Body of pancreas (tissue), 4 donors: ENCODE results near the gene ARHGAP24. TPM values are rescaled to one million over a fixed set of nuclear protein-coding genes. Genes with fewer than 3 reads are reported as not detected.

Experiments
- ATAC-seq: fragments of 150-250 bp; one replicate; pipeline ENCODE4 v1.9.1; 2016
- DNase-seq, 4 donors: peaks; one replicate each; pipeline ENCODE4 v3.0.0-alpha.2; 2019
- H3K27ac ChIP-seq, 4 donors: fragments of 200-600 bp; sonication (generic); 1 replicate in 3 of 4; 2 replicates in 1 of 4; pipeline versions ENCODE4 v1.5.1 to v1.6.1; 2016 to 2019; ENCODE audit warnings: mild to moderate bottlenecking in 1 of 4, mixed read lengths in 1 of 4, moderate library complexity in 1 of 4
- H3K27me3 ChIP-seq, 2 donors: fragments of 200-600 bp; sonication (generic); one replicate each; pipeline ENCODE4 v1.6.0; 2016; ENCODE audit warnings: mild to moderate bottlenecking in 1 of 2
- H3K36me3 ChIP-seq, 2 donors: fragments of 200-600 bp; sonication (generic); replicated peaks in 1 of 2; 2 replicates each; pipeline ENCODE4 v1.5.1; 2016; ENCODE audit warnings: low read depth in 2 of 2; ENCODE audit not compliant: insufficient read depth in 1 of 2
- H3K4me1 ChIP-seq: fragments of 200-600 bp; sonication (generic); one replicate; pipeline ENCODE4 v1.6.0; 2016
- H3K4me3 ChIP-seq, 2 donors: fragments of 200-600 bp; sonication (generic); 1 replicate in 1 of 2; 2 replicates in 1 of 2; pipeline ENCODE4 v1.5.1; 2016 to 2019
- H3K9me3 ChIP-seq, 3 donors: fragments of 200-600 bp; sonication (generic); 1 replicate in 2 of 3; 2 replicates in 1 of 3; pipeline ENCODE4 v1.5.1; 2016
- POLR2A ChIP-seq, 3 donors: fragments of 450-650 bp; IDR thresholded peaks; one replicate each; pipeline ENCODE4 v1.6.1; 2016; ENCODE audit warnings: antibody characterized with exemption in 3 of 3, mild to moderate bottlenecking in 2 of 3
- WGBS, 2 donors: methylation state at CpG; one replicate each; pipeline ENCODE4 v1.1.5; 2017; 5-methylcytosine and 5-hydroxymethylcytosine counted together
- intact Hi-C: fragments of 100-400 bp; cut with DNase I; formaldehyde crosslinking; loops from one replicate; pipeline ENCODE4 v1.15.1; 2023
- total RNA-seq, 2 donors: library from RNA; depleted of rRNA; stranded (reverse); fragments of >200 nt; gene quantifications; one replicate each; pipeline ENCODE4 v1.1.0, GENCODE V29; 2016
- TF ChIP-seq, protein P1 (sequence below), 7 experiments: fragments of 450-650 bp in 4 of 7; fragments of 200-600 bp in 3 of 7; sonication (generic) in 3 of 7; IDR thresholded peaks; one replicate each; pipeline ENCODE4 v1.5.1; 2016 to 2019; ENCODE audit warnings: antibody characterized with exemption in 7 of 7

The ARHGAP24 gene
- total RNA-seq, 2 donors from 2014 or later = 43.3 to 113 TPM

DNA sequence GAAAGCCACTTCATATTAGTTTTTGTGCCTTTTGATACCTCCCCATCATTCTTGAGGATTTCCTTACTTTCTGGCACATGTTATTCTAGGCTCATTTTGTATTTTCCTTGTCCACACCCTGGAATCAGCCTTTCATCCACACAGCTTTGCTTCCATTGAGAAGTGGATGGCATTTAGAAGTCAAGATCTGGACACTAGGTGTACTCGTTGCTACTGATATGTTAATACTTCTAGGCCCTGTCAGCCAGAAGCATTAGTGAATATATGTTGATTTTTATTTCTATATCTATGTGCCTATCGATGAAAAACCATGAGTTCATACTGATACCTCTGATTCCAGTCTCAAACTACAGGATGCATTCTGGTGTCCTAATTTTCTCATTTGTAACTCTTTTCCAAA, 73.2 kb downstream of the ARHGAP24 start:
- WGBS, 2 donors = 86 to 88% methylated on average over 2 of the region's 2 CpGs
- H3K36me3 ChIP-seq = no peaks in the 10 kb centered on the region
- H3K27me3 ChIP-seq = no peaks in the 10 kb centered on the region
- intact Hi-C loops = no loop called here
- H3K9me3 ChIP-seq = no peaks in the 10 kb centered on the region
- ATAC-seq (no peak), DNase-seq (no peak)
- TF ChIP-seq, protein P1, sequence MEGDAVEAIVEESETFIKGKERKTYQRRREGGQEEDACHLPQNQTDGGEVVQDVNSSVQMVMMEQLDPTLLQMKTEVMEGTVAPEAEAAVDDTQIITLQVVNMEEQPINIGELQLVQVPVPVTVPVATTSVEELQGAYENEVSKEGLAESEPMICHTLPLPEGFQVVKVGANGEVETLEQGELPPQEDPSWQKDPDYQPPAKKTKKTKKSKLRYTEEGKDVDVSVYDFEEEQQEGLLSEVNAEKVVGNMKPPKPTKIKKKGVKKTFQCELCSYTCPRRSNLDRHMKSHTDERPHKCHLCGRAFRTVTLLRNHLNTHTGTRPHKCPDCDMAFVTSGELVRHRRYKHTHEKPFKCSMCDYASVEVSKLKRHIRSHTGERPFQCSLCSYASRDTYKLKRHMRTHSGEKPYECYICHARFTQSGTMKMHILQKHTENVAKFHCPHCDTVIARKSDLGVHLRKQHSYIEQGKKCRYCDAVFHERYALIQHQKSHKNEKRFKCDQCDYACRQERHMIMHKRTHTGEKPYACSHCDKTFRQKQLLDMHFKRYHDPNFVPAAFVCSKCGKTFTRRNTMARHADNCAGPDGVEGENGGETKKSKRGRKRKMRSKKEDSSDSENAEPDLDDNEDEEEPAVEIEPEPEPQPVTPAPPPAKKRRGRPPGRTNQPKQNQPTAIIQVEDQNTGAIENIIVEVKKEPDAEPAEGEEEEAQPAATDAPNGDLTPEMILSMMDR (IDR thresholded peaks at IDR 0.05) = no peak
- no peak for TF ChIP-seq POLR2A (IDR thresholded peaks at IDR 0.05)
- H3K27ac ChIP-seq = no peak overlapping the region
- no peak overlapping the region for H3K4me3 ChIP-seq
- H3K4me1 ChIP-seq = peaks cover 9% of the 10 kb centered on the region

DNA sequence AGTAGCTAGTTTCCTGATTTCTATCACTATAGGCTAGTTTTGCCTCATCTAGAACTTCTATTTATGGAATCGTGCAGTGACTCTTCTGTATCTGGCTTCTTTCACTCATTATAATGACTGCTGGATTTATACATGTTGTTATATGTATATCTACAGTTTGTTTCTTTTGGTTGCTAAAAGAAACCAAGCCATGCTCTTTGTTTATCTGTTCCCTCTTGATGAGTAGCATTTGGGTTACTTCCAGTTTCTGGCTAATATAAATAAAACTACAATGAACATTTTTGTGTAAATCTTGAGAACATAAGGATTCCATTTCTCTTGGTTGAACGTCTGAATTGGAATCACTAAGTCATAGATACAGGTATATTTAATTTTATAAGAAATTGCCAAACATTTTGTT, 73.9 kb downstream of the ARHGAP24 start:
- H3K36me3 ChIP-seq = no peaks in the 10 kb centered on the region
- H3K27ac ChIP-seq = no peak overlapping the region
- DNase-seq (no peak), ATAC-seq (no peak)
- TF ChIP-seq, protein P1 (IDR thresholded peaks at IDR 0.05) = no peak
- no peak for TF ChIP-seq POLR2A (IDR thresholded peaks at IDR 0.05)
- intact Hi-C loops = no loop called here
- 92% methylated on average over 2 of the region's 2 CpGs for WGBS, 2 donors
- H3K4me3 ChIP-seq = no peak overlapping the region
- no peaks in the 10 kb centered on the region for H3K9me3 ChIP-seq
- no peaks in the 10 kb centered on the region for H3K27me3 ChIP-seq
- H3K4me1 ChIP-seq = peaks cover 9% of the 10 kb centered on the region

DNA sequence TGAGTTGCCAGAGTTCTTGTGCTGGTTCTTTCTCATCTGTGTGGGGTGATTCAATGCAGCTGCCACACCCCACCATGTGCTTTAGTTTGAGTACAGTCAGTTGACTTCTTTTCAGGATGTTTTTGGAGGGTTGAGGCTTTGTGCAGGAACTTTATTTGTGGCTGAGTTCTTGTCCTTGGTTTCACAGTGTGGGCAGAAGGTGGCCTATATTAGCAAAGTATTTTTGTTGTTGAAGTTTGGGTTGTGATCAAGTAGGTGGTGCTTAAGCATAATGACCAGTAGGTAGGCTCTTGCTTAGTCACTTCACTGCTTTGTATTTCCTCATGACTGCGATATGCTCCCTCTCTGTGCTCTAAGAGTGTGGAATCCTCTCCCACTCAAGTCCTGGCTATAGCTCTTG, 80.3 kb downstream of the ARHGAP24 start:
- H3K4me1 ChIP-seq = no peaks in the 10 kb centered on the region
- no peaks in the 10 kb centered on the region for H3K9me3 ChIP-seq
- DNase-seq (no peak), ATAC-seq (no peak)
- H3K27ac ChIP-seq = no peak overlapping the region
- H3K36me3 ChIP-seq = no peaks in the 10 kb centered on the region
- intact Hi-C loops = no loop called here
- no peak overlapping the region for H3K4me3 ChIP-seq
- TF ChIP-seq, protein P1 (IDR thresholded peaks at IDR 0.05) = no peak
- TF ChIP-seq POLR2A (IDR thresholded peaks at IDR 0.05) = no peak
- no peaks in the 10 kb centered on the region for H3K27me3 ChIP-seq
- 88 to 91% methylated on average over 1 of the region's 1 CpG for WGBS, 2 donors

DNA sequence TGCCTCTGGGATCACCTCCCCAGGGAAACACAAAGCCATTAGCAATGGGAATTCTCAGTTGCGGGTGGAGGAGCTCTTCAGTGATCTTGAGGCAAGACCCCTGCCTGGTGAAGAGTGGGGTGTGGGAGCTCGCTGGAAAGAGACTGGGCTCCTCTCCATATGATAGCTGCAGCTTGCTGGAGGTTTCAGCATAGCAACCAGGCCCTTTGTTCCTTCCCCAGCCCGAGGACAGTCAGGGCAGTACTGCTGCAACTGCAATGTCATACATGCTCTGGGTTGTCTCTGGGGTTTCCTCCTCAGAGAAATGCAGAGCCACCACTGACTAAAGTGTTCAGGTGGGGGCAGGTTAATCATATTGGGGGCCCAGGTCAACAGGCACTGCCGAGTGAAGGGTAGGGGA, 81.3 kb downstream of the ARHGAP24 start:
- no peak for ATAC-seq
- DNase-seq = no peak
- Histone ChIP-seq H3K4me1 (no peaks in the 10 kb centered on the region), H3K27me3 (no peaks in the 10 kb centered on the region), H3K9me3 (no peaks in the 10 kb centered on the region), H3K36me3 (no peaks in the 10 kb centered on the region), H3K4me3 (no peak overlapping the region), H3K27ac (no peak overlapping the region)
- intact Hi-C loops = no loop called here
- WGBS, 2 donors = 67 to 90% methylated on average over 4 of the region's 4 CpGs
- no peak for TF ChIP-seq POLR2A (IDR thresholded peaks at IDR 0.05)
- TF ChIP-seq, protein P1 (IDR thresholded peaks at IDR 0.05) = no peak

DNA sequence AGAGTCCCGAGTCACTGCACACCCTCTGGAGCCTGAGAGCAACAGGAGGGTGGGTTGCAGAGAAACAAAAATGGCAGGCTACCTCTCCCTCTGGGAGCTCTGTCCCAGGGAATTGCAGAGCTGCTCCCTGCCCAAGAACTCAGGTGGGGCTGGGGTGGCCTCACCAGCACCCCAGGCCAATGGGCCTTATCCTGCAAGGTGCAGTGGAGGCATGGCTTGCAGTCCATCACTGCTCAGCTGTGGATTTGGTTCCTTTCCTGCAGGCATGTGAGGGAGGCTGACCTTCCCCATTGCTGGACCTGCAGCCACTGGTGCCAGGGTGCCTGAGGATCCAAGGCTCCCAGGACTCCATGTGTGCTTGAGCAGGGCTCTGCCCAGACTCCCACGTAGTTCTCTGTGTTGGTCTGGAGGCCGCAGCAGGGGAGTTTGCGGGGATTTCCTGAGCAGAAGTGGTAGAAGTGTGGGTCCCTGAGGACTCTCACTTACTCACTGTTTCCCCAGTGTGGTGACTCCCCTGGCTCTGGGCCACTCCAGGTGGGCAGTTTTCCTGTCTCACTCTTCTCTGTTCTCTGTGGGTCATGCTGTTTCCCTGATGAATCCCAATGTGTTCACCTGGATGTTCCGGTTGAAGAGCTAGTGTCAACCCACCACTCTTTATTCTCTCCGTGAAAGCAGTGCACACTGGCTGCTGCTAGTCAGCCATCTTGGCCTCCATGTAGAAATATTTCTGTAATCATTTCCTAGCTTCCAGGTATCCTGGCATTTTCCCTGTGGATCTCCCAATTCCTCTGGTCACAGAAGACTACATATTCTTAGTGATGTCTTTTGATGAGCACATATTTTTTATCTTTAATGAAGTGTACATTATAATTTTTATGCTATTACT, 82.3 kb downstream of the ARHGAP24 start:
- no peak for ATAC-seq
- no peak overlapping the region for H3K4me3 ChIP-seq
- intact Hi-C loops = no loop called here
- H3K4me1 ChIP-seq = no peaks in the 10 kb centered on the region
- DNase-seq = no peak
- H3K9me3 ChIP-seq = no peaks in the 10 kb centered on the region
- 64 to 74% methylated on average over 3 to 6 of the region's 6 CpGs for WGBS, 2 donors
- no peak overlapping the region for H3K27ac ChIP-seq
- no peak for TF ChIP-seq POLR2A (IDR thresholded peaks at IDR 0.05)
- TF ChIP-seq, protein P1 (IDR thresholded peaks at IDR 0.05) = no peak
- no peaks in the 10 kb centered on the region for H3K36me3 ChIP-seq
- no peaks in the 10 kb centered on the region for H3K27me3 ChIP-seq
